Measurements from ENCODE around the gene HID1. TPM values are rescaled to one million over a fixed set of nuclear protein-coding genes. Genes with fewer than 3 reads are reported as not detected.

The HID1 gene
- total RNA-seq, 1 donor from 2014 or later: 3.5 TPM

GRCh38 chr17:74964246-74964761, 8.3 kb downstream of the HID1 start:
- Mint-ChIP-seq H3K4me1 (peaks cover 6% of the 10 kb centered on the region), H3K36me3 (no peaks in the 10 kb centered on the region), H3K4me3 (no peak overlapping the region), H3K27me3 (ENCODE audit: insufficient read depth, low read depth) (peaks cover 20% of the 10 kb centered on the region), H3K9me3 (no peaks in the 10 kb centered on the region), H3K27ac (no peak overlapping the region)
- Histone ChIP-seq H3F3A (ENCODE audit: low read depth) (no peaks in the 10 kb centered on the region), H3K9me3 (ENCODE audit: low read depth) (no peaks in the 10 kb centered on the region), H3K9ac (no peak overlapping the region), H4K20me1 (ENCODE audit: low read depth) (no peaks in the 10 kb centered on the region), H3K27me3 (peaks cover 16% of the 10 kb centered on the region), H2AFZ (replicated peaks) (no peak overlapping the region), H3K4me3 (no peak overlapping the region), H3K4me1 (no peaks in the 10 kb centered on the region), H3K36me3 (no peaks in the 10 kb centered on the region), H3K27ac (no peak overlapping the region), H3K79me2 (ENCODE audit: low read depth) (no peaks in the 10 kb centered on the region), H3K4me2 (no peak overlapping the region)
- TF ChIP-seq CTCF (IDR thresholded peaks at IDR 0.05) (no peak), EZH2phosphoT487 (IDR thresholded peaks at IDR 0.05) (no peak), EZH2 (IDR thresholded peaks at IDR 0.05) (no peak)
- DNase-seq (ENCODE audit: low spot score): no peak

DNA sequence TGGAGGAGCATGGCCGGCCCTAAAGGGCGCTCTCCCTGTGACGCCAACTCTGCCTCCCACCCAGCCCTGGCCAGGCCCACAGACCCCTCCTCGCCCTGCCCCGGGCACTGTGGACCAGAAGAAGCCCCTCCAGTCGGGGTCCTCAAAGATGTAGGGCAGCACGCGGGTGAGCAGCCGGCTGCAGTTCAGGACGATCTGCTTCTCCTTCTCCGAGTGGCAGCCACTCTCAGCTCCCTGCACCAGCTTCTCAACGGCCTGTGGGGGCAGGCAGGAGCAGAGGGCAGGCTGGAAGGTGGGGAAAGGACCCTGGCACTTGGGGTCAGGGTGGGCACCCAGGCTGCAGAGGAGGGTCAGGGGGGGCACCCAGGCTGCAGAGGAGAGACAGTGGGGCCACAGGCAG, 8.9 kb downstream of the HID1 start:
- Histone ChIP-seq H3K27ac (no peak overlapping the region), H3K9ac (no peak overlapping the region), H3K36me3 (no peaks in the 10 kb centered on the region), H3K4me2 (no peak overlapping the region), H3K9me3 (ENCODE audit: low read depth) (no peaks in the 10 kb centered on the region), H3K4me1 (no peaks in the 10 kb centered on the region), H3K4me3 (no peak overlapping the region), H4K20me1 (ENCODE audit: low read depth) (no peaks in the 10 kb centered on the region), H3F3A (ENCODE audit: low read depth) (no peaks in the 10 kb centered on the region), H3K79me2 (ENCODE audit: low read depth) (no peaks in the 10 kb centered on the region), H2AFZ (replicated peaks) (no peak overlapping the region), H3K27me3 (peaks cover 23% of the 10 kb centered on the region)
- Mint-ChIP-seq H3K36me3 (no peaks in the 10 kb centered on the region), H3K27me3 (ENCODE audit: insufficient read depth, low read depth) (peaks cover 23% of the 10 kb centered on the region), H3K9me3 (no peaks in the 10 kb centered on the region), H3K4me1 (peaks cover 6% of the 10 kb centered on the region), H3K27ac (no peak overlapping the region), H3K4me3 (no peak overlapping the region)
- DNase-seq (ENCODE audit: low spot score): peak; percentile 35
- no peak for TF ChIP-seq EZH2phosphoT487 (IDR thresholded peaks at IDR 0.05)
- TF ChIP-seq CTCF (IDR thresholded peaks at IDR 0.05): peak; percentile 34

- Histone ChIP-seq H3K9me3 (ENCODE audit: low read depth) (no peaks in the 10 kb centered on the region), H3K79me2 (ENCODE audit: low read depth) (no peaks in the 10 kb centered on the region), H3K9ac (no peak overlapping the region), H3K36me3 (no peaks in the 10 kb centered on the region), H3K27me3 (peaks cover 31% of the 10 kb centered on the region), H3K4me3 (no peak overlapping the region), H3K4me1 (no peaks in the 10 kb centered on the region), H4K20me1 (ENCODE audit: low read depth) (no peaks in the 10 kb centered on the region), H3F3A (ENCODE audit: low read depth) (no peaks in the 10 kb centered on the region), H3K4me2 (no peak overlapping the region), H2AFZ (replicated peaks) (no peak overlapping the region), H3K27ac (no peak overlapping the region)
- Mint-ChIP-seq H3K9me3 (no peaks in the 10 kb centered on the region), H3K4me1 (peaks cover 6% of the 10 kb centered on the region), H3K36me3 (no peaks in the 10 kb centered on the region), H3K27me3 (ENCODE audit: insufficient read depth, low read depth) (peaks cover 23% of the 10 kb centered on the region), H3K27ac (no peak overlapping the region), H3K4me3 (no peak overlapping the region)
- TF ChIP-seq EZH2 (IDR thresholded peaks at IDR 0.05): no peak
- TF ChIP-seq CTCF (IDR thresholded peaks at IDR 0.05): no peak
- no peak for TF ChIP-seq EZH2phosphoT487 (IDR thresholded peaks at IDR 0.05)
- DNase-seq (ENCODE audit: low spot score): no peak
Observed at GRCh38 chr17:74962622-74963394, 9.8 kb downstream of the HID1 start.
